IMR-90 (cell line): ENCODE measurements around the gene HMGN4. TPM values are rescaled to one million over a fixed set of nuclear protein-coding genes. Genes with fewer than 3 reads are reported as not detected.

Experiments
- ATAC-seq: fragments of 200-7000 bp; cut with Tn5 transposase; 2 replicates; pipeline ENCODE4 v1.9.1; 2020; ENCODE audit warnings: low read depth, mild to moderate bottlenecking, moderate library complexity
- BruUV-seq: library from RNA; stranded (reverse); fragments of 400-500 nt; replicated peaks from 2 replicates; lab custom pipeline; 2021; lab: Mats Ljungman, UMichigan
- CTCF ChIA-PET: fragments of 300-600 bp; formaldehyde crosslinking; extraction: SDS; loops from one replicate; lab custom pipeline; 2021; ENCODE audit warnings: antibody characterized with exemption; lab: Yijun Ruan, JAX
- POLR2A ChIA-PET: fragments of 300-600 bp; sonication (Branson Sonifier 250); formaldehyde crosslinking; loops from one replicate; lab custom pipeline; 2022; ENCODE audit warnings: antibody characterized with exemption; ENCODE audit not compliant: unreplicated experiment; lab: Charles Lee
- DNase-seq: peaks from one replicate; pipeline ENCODE4 v3.0.0; 2013
- H2AFZ ChIP-seq: replicated peaks from 2 replicates; pipeline ENCODE3; 2013; ENCODE audit warnings: low read length, mild to moderate bottlenecking; ENCODE audit not compliant: poor library complexity
- H2AK5ac ChIP-seq: 2 replicates; pipeline ENCODE4 v1.6.1; 2013; ENCODE audit warnings: low read depth, low read length, inconsistent platforms
- H2AK9ac ChIP-seq: replicated peaks from 2 replicates; pipeline ENCODE3; 2013; ENCODE audit warnings: mild to moderate bottlenecking, low read depth, low read length, moderate library complexity; ENCODE audit not compliant: poor library complexity
- H2BK120ac ChIP-seq: 2 replicates; pipeline ENCODE4 v1.6.1; 2013; ENCODE audit warnings: low read depth, low read length, inconsistent platforms
- H2BK15ac ChIP-seq: 3 replicates; pipeline ENCODE4 v1.6.1; 2013; ENCODE audit warnings: low read depth, low read length, inconsistent platforms
- H2BK20ac ChIP-seq: 2 replicates; pipeline ENCODE4 v1.6.1; 2013; ENCODE audit warnings: low read depth, mild to moderate bottlenecking, inconsistent platforms, low read length, moderate library complexity
- H2BK5ac ChIP-seq: 2 replicates; pipeline ENCODE4 v1.6.1; 2013; ENCODE audit warnings: mild to moderate bottlenecking, low read depth, low read length, inconsistent platforms; ENCODE audit not compliant: poor library complexity, severe bottlenecking
- H3K14ac ChIP-seq: replicated peaks from 2 replicates; pipeline ENCODE4 v1.6.1; 2013; ENCODE audit warnings: low read depth, low read length, inconsistent platforms
- H3K18ac ChIP-seq: 2 replicates; pipeline ENCODE4 v1.6.1; 2013; ENCODE audit warnings: low read depth, low read length, control low read depth
- H3K23ac ChIP-seq: 2 replicates; pipeline ENCODE4 v1.6.1; 2013; ENCODE audit warnings: low read depth, low read length, inconsistent platforms
- H3K27ac ChIP-seq: 2 replicates; pipeline ENCODE4 v1.5.1; 2013; ENCODE audit warnings: mild to moderate bottlenecking, control low read depth, low read length; ENCODE audit not compliant: insufficient read depth
- H3K27me3 ChIP-seq: 2 replicates; pipeline ENCODE4 v1.6.1; 2013; ENCODE audit warnings: low read length; ENCODE audit not compliant: control insufficient read depth, insufficient read depth
- H3K36me3 ChIP-seq: 2 replicates; pipeline ENCODE4 v1.6.1; 2013; ENCODE audit warnings: low read length, mixed read lengths; ENCODE audit not compliant: control insufficient read depth, insufficient read depth
- H3K4ac ChIP-seq: 2 replicates; pipeline ENCODE4 v1.6.1; 2013; ENCODE audit warnings: low read depth, low read length, inconsistent platforms
- H3K4me1 ChIP-seq: 2 replicates; pipeline ENCODE4 v1.6.1; 2013; ENCODE audit warnings: low read length, mixed read lengths; ENCODE audit not compliant: control insufficient read depth, insufficient read depth
- H3K4me2 ChIP-seq: 2 replicates; pipeline ENCODE4 v1.6.1; 2013; ENCODE audit warnings: low read depth, mild to moderate bottlenecking, control low read depth, low read length, moderate library complexity
- H3K4me3 ChIP-seq: 2 replicates; pipeline ENCODE4 v1.5.1; 2013; ENCODE audit warnings: low read depth, mild to moderate bottlenecking, control low read depth, low read length, moderate library complexity; ENCODE audit not compliant: insufficient read depth
- H3K56ac ChIP-seq: 2 replicates; pipeline ENCODE4 v1.6.1; 2013; ENCODE audit warnings: low read length, inconsistent platforms; ENCODE audit not compliant: insufficient read depth; ENCODE audit errors: extremely low read depth
- H3K79me1 ChIP-seq, 2 experiments: 2 replicates each; pipeline ENCODE4 v1.6.1; 2013; ENCODE audit warnings: low read length in 2 of 2, inconsistent platforms in 1 of 2, low read depth in 1 of 2
- H3K9ac ChIP-seq: 2 replicates; pipeline ENCODE4 v1.6.1; 2013; ENCODE audit warnings: low read depth, low read length, control low read depth
- H3K9me1 ChIP-seq: 2 replicates; pipeline ENCODE4 v1.6.1; 2013; ENCODE audit warnings: low read length, inconsistent platforms; ENCODE audit not compliant: insufficient read depth
- H3K9me3 ChIP-seq: 2 replicates; pipeline ENCODE4 v1.6.1; 2013; ENCODE audit warnings: low read length; ENCODE audit not compliant: control insufficient read depth, insufficient read depth
- H4K20me1 ChIP-seq: 2 replicates; pipeline ENCODE4 v1.6.1; 2013; ENCODE audit warnings: low read length, inconsistent platforms; ENCODE audit not compliant: insufficient read depth
- H4K5ac ChIP-seq: 2 replicates; pipeline ENCODE4 v1.6.1; 2013; ENCODE audit warnings: mild to moderate bottlenecking, low read depth, low read length, control low read depth
- H4K8ac ChIP-seq, 2 experiments: 2 replicates each; pipeline ENCODE4 v1.6.1; 2013; ENCODE audit warnings: low read depth in 2 of 2, low read length in 2 of 2, control low read depth in 1 of 2, inconsistent platforms in 1 of 2
- H4K91ac ChIP-seq: 2 replicates; pipeline ENCODE4 v1.6.1; 2013; ENCODE audit warnings: low read depth, low read length, inconsistent platforms; ENCODE audit not compliant: insufficient read depth
- BHLHE40 ChIP-seq: fragments of 150-350 bp; IDR thresholded peaks from 2 replicates; pipeline ENCODE4 v1.6.1; 2016; ENCODE audit warnings: mild to moderate bottlenecking, low read depth, low read length
- FOS ChIP-seq: fragments of 150-350 bp; IDR thresholded peaks from 2 replicates; pipeline ENCODE4 v1.6.1; 2016; ENCODE audit warnings: low read depth, low read length
- NFE2L2 ChIP-seq: fragments of 150-350 bp; IDR thresholded peaks from 2 replicates; pipeline ENCODE4 v1.6.1; 2016; ENCODE audit warnings: low read depth, mild to moderate bottlenecking, low read length
- RAD21 ChIP-seq: IDR thresholded peaks from 2 replicates; pipeline ENCODE4 v1.6.1; 2012; ENCODE audit warnings: low read length, improper control_type of control experiment
- RFX5 ChIP-seq: IDR thresholded peaks from 2 replicates; pipeline ENCODE4 v1.8.0; 2012; ENCODE audit warnings: low read depth, mild to moderate bottlenecking, low read length, moderate library complexity
- SMC3 ChIP-seq: fragments of 150-350 bp; IDR thresholded peaks from 2 replicates; pipeline ENCODE4 v1.6.1; 2016; ENCODE audit warnings: low read depth, mild to moderate bottlenecking, antibody characterized with exemption, low read length, moderate library complexity
- WGBS, 2 experiments: methylation state at CpG; one replicate each; pipeline versions ENCODE4 v1.1.5 to v1.1.7; 2013; ENCODE audit warnings: missing lambda C conversion rate in 2 of 2; ENCODE audit not compliant: insufficient read length in 1 of 2; ENCODE audit errors: extremely low coverage in 2 of 2; 5-methylcytosine and 5-hydroxymethylcytosine counted together
- dilution Hi-C: fragments of 300-500 bp; cut with HindIII; formaldehyde crosslinking; loops from one replicate; pipeline ENCODE4 v1.14.3; 2018; ENCODE audit warnings: low sequenced_read_pairs; ENCODE audit not compliant: unreplicated experiment
- in situ Hi-C: fragments of 300-500 bp; cut with MboI; formaldehyde crosslinking; loops from 3 replicates; pipeline ENCODE4 v1.14.3; 2019; ENCODE audit warnings: low sequenced_read_pairs, inconsistent platforms, mixed read lengths
- intact Hi-C: fragments of 100-400 bp; cut with micrococcal nuclease; formaldehyde crosslinking; loops from 2 replicates; pipeline ENCODE4 v1.10.0; 2022
- polyA plus RNA-seq, 3 experiments: library from polyadenylated mRNA; depleted of rRNA; stranded (reverse); fragments of >200 nt; gene quantifications; 2 replicates each; pipeline ENCODE4 v1.2.3, GENCODE V29; 2012; ENCODE audit warnings: low replicate concordance in 1 of 3
- total RNA-seq: library from RNA; depleted of rRNA; stranded (reverse); fragments of >200 nt; gene quantifications from 2 replicates; pipeline ENCODE4 v1.2.3, GENCODE V29; 2012

Gene HMGN4
- total and polyA plus RNA-seq, 2 of the 4 experiments (the other 2 are of a cell fraction), result 46.4 to 50.2 TPM

GRCh38 chr6:26588965-26589364 lies 50.8 kb downstream of the HMGN4 start:
- no peaks in the 10 kb centered on the region for H3K79me1 ChIP-seq
- ChIA-PET POLR2A (no interaction called here), CTCF (interaction anchor here (0.5 kb wide), 1 partner anchor 16 kb away, joined by 3 read pairs; no protein-coding TSS in a partner anchor)
- H2BK20ac ChIP-seq, result no peak overlapping the region
- no peaks in the 10 kb centered on the region for H3K4me1 ChIP-seq
- no peak overlapping the region for H3K4me3 ChIP-seq
- H2BK15ac ChIP-seq, result no peak overlapping the region
- no peak overlapping the region for H2AK5ac ChIP-seq
- no peak for TF ChIP-seq NFE2L2
- TF ChIP-seq RAD21, result no peak
- TF ChIP-seq SMC3, result no peak
- TF ChIP-seq FOS, result no peak
- no peak for TF ChIP-seq BHLHE40
- TF ChIP-seq RFX5, result no peak
- DNase-seq (no peak), ATAC-seq (no peak)
- no peak overlapping the region for H4K5ac ChIP-seq
- H4K20me1 ChIP-seq, result no peaks in the 10 kb centered on the region
- H2AFZ ChIP-seq, result no peak overlapping the region
- in situ Hi-C loops (no loop called here), intact Hi-C loops (no loop called here), dilution Hi-C loops (no loop called here)
- H4K8ac ChIP-seq, result no peak overlapping the region
- H3K9me1 ChIP-seq, result no peaks in the 10 kb centered on the region
- no peak overlapping the region for H3K27ac ChIP-seq
- H2BK120ac ChIP-seq, result no peak overlapping the region
- H3K9me3 ChIP-seq, result no peaks in the 10 kb centered on the region
- no peak overlapping the region for H3K18ac ChIP-seq
- H3K4me2 ChIP-seq, result no peak overlapping the region
- no peak overlapping the region for H4K91ac ChIP-seq
- H3K4ac ChIP-seq, result no peak overlapping the region
- H3K56ac ChIP-seq, result no peak overlapping the region
- no TSS peak for BruUV-seq
- H3K27me3 ChIP-seq, result peaks cover 1% of the 10 kb centered on the region; the same call in 1 of the 2 replicates
- H3K14ac ChIP-seq, result no peak overlapping the region
- H3K36me3 ChIP-seq, result no peaks in the 10 kb centered on the region
- no peak overlapping the region for H3K9ac ChIP-seq
- H2BK5ac ChIP-seq, result no peak overlapping the region
- WGBS, 2 experiments, result 96% methylated on average over 5 of the region's 21 CpGs; no CpG with 5 or more reads in 1 of the 2 experiments
- H2AK9ac ChIP-seq, result no peak overlapping the region
- H3K23ac ChIP-seq, result no peak overlapping the region
